SU-DHL-6 (cell line): ENCODE measurements around the gene LRRC3B.

Experiments
- H2AFZ ChIP-seq: fragments of 200-600 bp; sonication (generic); 2 replicates; pipeline ENCODE4 v1.6.1; 2014; ENCODE audit warnings: low read depth, mild to moderate bottlenecking, moderate library complexity, mixed read lengths, antibody characterized with exemption, low read length; ENCODE audit not compliant: severe bottlenecking
- H3F3A ChIP-seq: fragments of 200-600 bp; shearing (Covaris generic); 2 replicates; pipeline ENCODE4 v1.6.0; 2016; ENCODE audit warnings: antibody characterized with exemption, mild to moderate bottlenecking; ENCODE audit not compliant: insufficient read depth
- H3K27ac ChIP-seq: fragments of 200-600 bp; sonication (generic); 2 replicates; pipeline ENCODE4 v1.5.1; 2016; ENCODE audit warnings: low read depth, mild to moderate bottlenecking, low read length, moderate library complexity, mixed read lengths
- H3K27me3 ChIP-seq: fragments of 200-600 bp; sonication (generic), shearing (Covaris generic); 2 replicates; pipeline ENCODE4 v1.6.0; 2014; ENCODE audit warnings: mild to moderate bottlenecking, low read length
- H3K36me3 ChIP-seq: fragments of 200-600 bp; sonication (generic); 2 replicates; pipeline ENCODE4 v1.6.1; 2014; ENCODE audit warnings: mild to moderate bottlenecking, low read length, mixed read lengths
- H3K4me2 ChIP-seq: fragments of 300-600, 200-600 bp; shearing (Covaris generic), sonication (generic); 2 replicates; pipeline ENCODE4 v1.6.0; 2014; ENCODE audit warnings: low read length, low read depth, mild to moderate bottlenecking; ENCODE audit not compliant: poor library complexity, severe bottlenecking
- H3K4me3 ChIP-seq: fragments of 200-600 bp; sonication (generic); 2 replicates; pipeline ENCODE4 v1.5.1; 2014; ENCODE audit warnings: antibody characterized with exemption, low read length, mild to moderate bottlenecking, mixed read lengths; ENCODE audit not compliant: insufficient read depth, poor library complexity, severe bottlenecking
- H3K79me2 ChIP-seq: fragments of 200-600 bp; sonication (generic); 2 replicates; pipeline ENCODE4 v1.6.1; 2014; ENCODE audit warnings: mild to moderate bottlenecking, low read length, moderate library complexity; ENCODE audit not compliant: insufficient read depth
- H3K9ac ChIP-seq: fragments of 200-600 bp; sonication (generic); 2 replicates; pipeline ENCODE4 v1.7.0; 2014; ENCODE audit warnings: mild to moderate bottlenecking, low read length
- H3K9me2 ChIP-seq: fragments of 200-600 bp; sonication (generic); replicated peaks from 2 replicates; pipeline ENCODE4 v1.6.1; 2014; ENCODE audit warnings: low read length; ENCODE audit not compliant: insufficient read depth
- H3K9me3 ChIP-seq: fragments of 200-600 bp; sonication (generic); 2 replicates; pipeline ENCODE4 v1.6.1; 2014; ENCODE audit warnings: low read length, mixed read lengths; ENCODE audit not compliant: insufficient read depth
- H4K20me1 ChIP-seq: fragments of 200-600 bp; sonication (generic); 2 replicates; pipeline ENCODE4 v1.6.1; 2014; ENCODE audit warnings: low read depth, mild to moderate bottlenecking, antibody characterized with exemption, low read length, moderate library complexity, mixed read lengths
- CTCF ChIP-seq: fragments of 200-600 bp; sonication (generic); IDR thresholded peaks from one replicate; pipeline ENCODE4 v1.5.1; 2017; ENCODE audit warnings: antibody characterized with exemption, mild to moderate bottlenecking, low read length, moderate library complexity; ENCODE audit not compliant: insufficient read depth, poor library complexity, severe bottlenecking
- EZH2phosphoT487 ChIP-seq: fragments of 200-600 bp; sonication (generic), shearing (Covaris generic); conservative IDR thresholded peaks from 2 replicates; pipeline ENCODE4 v1.6.1; 2018; ENCODE audit warnings: mild to moderate bottlenecking, antibody characterized with exemption, low read length, moderate library complexity, mixed read lengths

LRRC3B gene

DNA sequence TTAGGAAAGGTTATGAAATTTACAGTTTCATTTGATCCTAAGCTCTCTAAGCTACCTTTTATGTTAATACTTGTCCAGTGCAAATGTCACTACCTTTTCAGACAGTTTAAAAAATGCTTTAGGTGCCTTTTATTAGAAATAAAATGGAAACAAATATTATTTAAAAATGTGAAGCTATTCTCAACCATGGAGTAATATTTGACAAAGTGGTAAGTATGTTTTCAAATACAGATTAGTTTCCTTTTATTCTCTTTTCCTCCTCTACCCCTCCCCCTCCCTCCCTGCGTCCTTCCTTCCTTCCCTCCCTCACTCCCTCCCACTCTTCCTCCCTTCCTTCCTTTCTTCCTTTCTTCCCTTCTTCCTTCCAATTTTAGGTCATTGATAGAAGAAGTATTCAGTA is 6.3 kb downstream of the LRRC3B start:
- no peaks in the 10 kb centered on the region for H3F3A ChIP-seq
- no peaks in the 10 kb centered on the region for H3K79me2 ChIP-seq
- H3K36me3 ChIP-seq = no peaks in the 10 kb centered on the region
- H4K20me1 ChIP-seq = no peaks in the 10 kb centered on the region
- no peak overlapping the region for H3K9ac ChIP-seq
- H2AFZ ChIP-seq = no peak overlapping the region
- TF ChIP-seq EZH2phosphoT487 (no peak), CTCF (no peak)
- no peaks in the 10 kb centered on the region for H3K9me3 ChIP-seq
- H3K9me2 ChIP-seq = no peaks in the 10 kb centered on the region
- no peak overlapping the region for H3K4me2 ChIP-seq
- no peak overlapping the region for H3K27ac ChIP-seq
- no peak overlapping the region for H3K4me3 ChIP-seq
- no peaks in the 10 kb centered on the region for H3K27me3 ChIP-seq

DNA sequence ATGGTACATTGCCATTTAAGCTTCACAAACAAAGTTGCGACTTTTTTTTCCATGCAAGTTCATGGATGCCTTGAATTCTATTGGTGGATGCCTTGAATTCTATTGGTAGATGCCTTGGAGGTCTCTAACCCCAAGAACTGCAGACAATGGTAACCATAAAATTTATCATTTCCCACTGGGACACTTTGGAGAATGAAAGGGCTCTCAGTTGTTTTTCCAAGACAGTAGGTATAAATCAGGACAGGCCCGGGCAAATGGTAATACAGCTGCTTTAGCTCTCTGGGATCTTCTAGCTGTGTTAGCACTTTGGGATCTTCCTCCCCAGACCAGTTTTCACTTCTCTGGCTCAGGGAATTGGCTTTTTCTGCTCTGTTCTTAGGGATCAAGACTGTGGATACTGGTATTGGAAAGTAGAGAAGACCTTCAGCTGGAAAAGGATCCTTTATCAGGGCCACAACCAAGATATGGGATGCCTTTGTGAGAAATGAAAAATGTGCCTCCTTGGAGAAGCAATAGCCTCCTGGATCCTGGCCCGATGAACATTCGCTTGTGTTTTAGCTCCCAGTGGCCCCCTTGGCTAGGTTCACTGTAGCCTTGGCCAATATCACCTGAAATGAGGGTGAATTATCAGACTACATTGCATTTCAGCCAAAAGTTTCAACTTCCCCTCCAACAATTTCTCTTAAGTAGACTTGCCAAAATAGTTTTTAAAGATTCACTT is 8.3 kb downstream of the LRRC3B start:
- Histone ChIP-seq H4K20me1 (no peaks in the 10 kb centered on the region), H3K4me2 (no peak overlapping the region), H3K27ac (no peak overlapping the region), H2AFZ (no peak overlapping the region), H3K9me3 (no peaks in the 10 kb centered on the region), H3K9me2 (no peaks in the 10 kb centered on the region), H3F3A (no peaks in the 10 kb centered on the region), H3K9ac (no peak overlapping the region), H3K79me2 (no peaks in the 10 kb centered on the region), H3K4me3 (no peak overlapping the region), H3K27me3 (no peaks in the 10 kb centered on the region), H3K36me3 (no peaks in the 10 kb centered on the region)
- TF ChIP-seq CTCF = no peak
- no peak for TF ChIP-seq EZH2phosphoT487

DNA sequence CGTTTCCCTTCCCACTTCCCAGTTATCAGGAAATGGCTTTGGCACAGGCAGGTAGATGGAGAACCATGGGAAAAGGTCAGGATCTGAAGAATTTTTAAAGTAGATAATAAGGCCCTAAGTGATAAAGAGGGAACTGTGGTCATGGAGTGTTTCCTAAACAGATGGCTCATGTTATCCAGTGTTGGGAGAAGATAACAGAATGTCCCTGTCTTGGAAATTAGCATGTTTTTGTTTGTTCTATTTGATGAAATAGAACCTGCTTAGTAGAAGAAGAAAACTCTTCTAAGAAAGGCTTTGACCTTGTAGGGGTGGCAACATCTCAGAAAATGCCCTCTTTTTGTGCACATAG is 8.8 kb downstream of the LRRC3B start:
- no peak overlapping the region for H3K4me2 ChIP-seq

GRCh38 chr3:26634601-26635000 is 12.0 kb downstream of the LRRC3B start:
- Histone ChIP-seq H3K36me3 (no peaks in the 10 kb centered on the region), H3K4me3 (no peak overlapping the region), H4K20me1 (no peaks in the 10 kb centered on the region), H2AFZ (no peak overlapping the region), H3K27ac (no peak overlapping the region), H3K27me3 (no peaks in the 10 kb centered on the region), H3K9me2 (no peaks in the 10 kb centered on the region), H3K9ac (no peak overlapping the region), H3K9me3 (no peaks in the 10 kb centered on the region), H3K4me2 (no peak overlapping the region), H3K79me2 (no peaks in the 10 kb centered on the region), H3F3A (no peaks in the 10 kb centered on the region)
- no peak for TF ChIP-seq CTCF
- TF ChIP-seq EZH2phosphoT487 = no peak

More for the DNA sequence above, 8.8 kb downstream of the LRRC3B start:
- Histone ChIP-seq H3K27me3 (no peaks in the 10 kb centered on the region), H3K9ac (no peak overlapping the region), H3K27ac (no peak overlapping the region), H4K20me1 (no peaks in the 10 kb centered on the region), H3K36me3 (no peaks in the 10 kb centered on the region), H3K79me2 (no peaks in the 10 kb centered on the region), H3F3A (no peaks in the 10 kb centered on the region), H3K9me2 (no peaks in the 10 kb centered on the region), H3K9me3 (no peaks in the 10 kb centered on the region), H2AFZ (no peak overlapping the region), H3K4me3 (no peak overlapping the region)
- TF ChIP-seq EZH2phosphoT487 = no peak
